ENCODE results near the gene DHX58.

DHX58 gene

DNA sequence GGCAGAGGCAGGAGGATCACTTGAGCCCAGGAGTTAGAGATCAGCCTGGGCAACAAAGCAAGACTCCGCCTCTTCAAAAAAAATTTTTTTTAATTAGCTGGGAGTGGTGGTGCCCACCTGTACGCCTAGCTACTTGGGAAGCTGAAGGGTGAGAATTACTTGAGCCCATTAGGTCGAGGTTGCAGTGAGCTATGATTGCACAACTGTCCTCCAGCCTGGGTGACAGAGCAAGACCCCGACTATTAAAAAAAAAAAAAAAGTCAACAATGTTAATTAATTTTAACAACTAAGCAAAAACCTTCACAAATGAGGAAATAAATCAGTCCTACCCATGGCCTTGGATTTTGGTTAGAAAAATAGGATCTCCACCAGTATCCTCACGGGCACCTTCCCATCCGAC is 5.4 kb downstream of the DHX58 start:
- Histone ChIP-seq H3K36me3 (ENCODE audit: insufficient read depth, low read length) (peaks cover 13% of the 10 kb centered on the region), H3K9ac (ENCODE audit: low read length) (no peak overlapping the region), H3K4me1 (ENCODE audit: insufficient read depth, low read length) (peaks cover 13% of the 10 kb centered on the region), H3K9me3 (ENCODE audit: low read length) (no peaks in the 10 kb centered on the region), H3K27ac (ENCODE audit: low read depth, low read length) (no peak overlapping the region), H3K4me3 (ENCODE audit: low read depth in 1 of 2, low read length in 2 of 2) (no peak overlapping the region), H3K27me3 (ENCODE audit: control insufficient read depth in 1 of 2, insufficient read depth in 2 of 2, low read length in 2 of 2) (no peaks in the 10 kb centered on the region)

DNA sequence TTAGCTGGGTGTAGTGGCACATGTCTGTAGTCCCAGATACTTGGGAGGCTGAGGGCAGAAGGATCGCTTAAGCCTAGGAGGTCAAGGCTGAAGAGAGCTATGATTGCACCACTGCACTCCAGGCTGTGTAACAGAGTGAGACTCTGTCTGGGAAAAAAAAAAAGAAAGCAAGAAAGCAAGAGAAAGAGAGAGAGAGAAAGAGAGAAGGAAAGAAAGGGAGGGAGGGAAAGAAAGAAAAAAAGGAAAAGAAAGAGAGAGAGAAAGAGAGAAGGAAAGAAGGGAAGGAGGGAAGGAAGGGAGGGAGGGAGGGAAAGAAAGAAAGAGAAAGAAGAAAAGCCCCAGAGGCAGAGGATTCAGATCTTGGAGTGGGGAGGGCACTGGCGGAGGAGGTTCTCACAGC is 6.5 kb downstream of the DHX58 start:
- Histone ChIP-seq H3K27me3 (ENCODE audit: control insufficient read depth in 1 of 2, insufficient read depth in 2 of 2, low read length in 2 of 2) (no peaks in the 10 kb centered on the region), H3K4me3 (ENCODE audit: low read depth in 1 of 2, low read length in 2 of 2) (no peak overlapping the region), H3K27ac (ENCODE audit: low read depth, low read length) (no peak overlapping the region), H3K9me3 (ENCODE audit: low read length) (no peaks in the 10 kb centered on the region), H3K9ac (ENCODE audit: low read length) (no peak overlapping the region), H3K36me3 (ENCODE audit: insufficient read depth, low read length) (peaks cover 13% of the 10 kb centered on the region), H3K4me1 (ENCODE audit: insufficient read depth, low read length) (peaks cover 3% of the 10 kb centered on the region)

DNA sequence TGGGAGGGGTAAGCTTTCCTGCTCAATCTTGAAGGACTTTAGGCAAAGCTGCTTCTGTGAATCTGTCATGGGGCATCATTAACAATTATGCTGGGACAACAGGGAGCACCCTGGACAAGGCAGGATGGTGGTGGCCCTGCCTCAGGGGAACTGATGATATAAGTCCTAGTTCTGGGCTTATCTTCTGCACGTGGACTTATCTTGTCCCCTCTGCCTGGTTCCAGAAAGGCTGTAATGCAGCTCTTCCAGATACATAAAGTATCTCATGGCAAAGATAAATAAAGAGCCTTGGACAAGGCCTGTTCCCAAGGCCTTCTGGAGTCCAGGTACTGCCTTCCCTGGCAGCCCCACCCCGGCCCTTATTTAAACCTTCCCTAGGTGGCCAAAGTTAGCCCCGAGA is 8.2 kb downstream of the DHX58 start:
- no peaks in the 10 kb centered on the region for H3K4me1 ChIP-seq (ENCODE audit: insufficient read depth, low read length)
- no peak overlapping the region for H3K4me3 ChIP-seq (ENCODE audit: low read depth in 1 of 2, low read length in 2 of 2)

DNA sequence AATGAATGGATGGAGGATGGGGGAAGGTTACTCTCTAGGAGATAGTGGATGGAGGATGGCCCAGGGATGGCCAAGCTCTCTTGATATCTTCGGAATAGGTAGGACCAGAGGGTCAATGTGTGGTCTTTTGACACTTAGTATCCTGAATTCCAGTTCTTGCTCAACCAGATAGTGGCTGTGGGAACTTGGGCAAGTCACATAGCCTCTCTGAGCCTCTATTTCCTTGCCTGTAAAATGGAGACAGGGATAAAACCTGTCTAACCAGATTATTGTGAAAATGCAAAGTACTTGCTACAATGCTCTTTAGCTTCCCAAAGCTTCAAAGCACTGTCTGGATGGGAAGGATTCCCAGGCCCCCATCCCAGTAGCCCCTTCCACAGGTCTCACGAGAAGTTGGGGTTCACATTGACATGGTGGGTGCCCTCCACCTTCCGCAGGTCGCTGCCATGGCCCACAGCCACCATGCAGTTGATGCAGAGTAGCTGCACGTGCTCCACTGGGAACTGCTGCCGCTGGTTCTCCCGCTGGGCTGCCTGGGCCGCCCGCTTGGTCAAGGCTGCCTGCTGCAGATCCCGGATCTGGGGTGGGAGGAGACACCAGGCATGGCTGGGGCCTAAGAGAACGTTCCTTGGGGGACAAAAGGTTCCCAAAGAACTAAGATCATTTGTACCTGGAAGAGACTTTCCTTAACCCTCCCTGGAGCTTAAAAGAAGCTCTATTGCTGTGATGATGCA is 9.1 kb downstream of the DHX58 start:
- H3K36me3 ChIP-seq (ENCODE audit: insufficient read depth, low read length) = peaks cover 6% of the 10 kb centered on the region
- no peak overlapping the region for H3K4me3 ChIP-seq (ENCODE audit: low read depth in 1 of 2, low read length in 2 of 2)
- no peaks in the 10 kb centered on the region for H3K9me3 ChIP-seq (ENCODE audit: low read length)
- H3K27ac ChIP-seq (ENCODE audit: low read depth, low read length) = no peak overlapping the region
- H3K9ac ChIP-seq (ENCODE audit: low read length) = no peak overlapping the region
- no peaks in the 10 kb centered on the region for H3K27me3 ChIP-seq (ENCODE audit: control insufficient read depth in 1 of 2, insufficient read depth in 2 of 2, low read length in 2 of 2)
- H3K4me1 ChIP-seq (ENCODE audit: insufficient read depth, low read length) = no peaks in the 10 kb centered on the region

More for the DNA sequence above, 8.2 kb downstream of the DHX58 start:
- Histone ChIP-seq H3K27me3 (ENCODE audit: control insufficient read depth in 1 of 2, insufficient read depth in 2 of 2, low read length in 2 of 2) (no peaks in the 10 kb centered on the region), H3K9me3 (ENCODE audit: low read length) (no peaks in the 10 kb centered on the region), H3K36me3 (ENCODE audit: insufficient read depth, low read length) (peaks cover 13% of the 10 kb centered on the region), H3K27ac (ENCODE audit: low read depth, low read length) (no peak overlapping the region), H3K9ac (ENCODE audit: low read length) (no peak overlapping the region)

DNA sequence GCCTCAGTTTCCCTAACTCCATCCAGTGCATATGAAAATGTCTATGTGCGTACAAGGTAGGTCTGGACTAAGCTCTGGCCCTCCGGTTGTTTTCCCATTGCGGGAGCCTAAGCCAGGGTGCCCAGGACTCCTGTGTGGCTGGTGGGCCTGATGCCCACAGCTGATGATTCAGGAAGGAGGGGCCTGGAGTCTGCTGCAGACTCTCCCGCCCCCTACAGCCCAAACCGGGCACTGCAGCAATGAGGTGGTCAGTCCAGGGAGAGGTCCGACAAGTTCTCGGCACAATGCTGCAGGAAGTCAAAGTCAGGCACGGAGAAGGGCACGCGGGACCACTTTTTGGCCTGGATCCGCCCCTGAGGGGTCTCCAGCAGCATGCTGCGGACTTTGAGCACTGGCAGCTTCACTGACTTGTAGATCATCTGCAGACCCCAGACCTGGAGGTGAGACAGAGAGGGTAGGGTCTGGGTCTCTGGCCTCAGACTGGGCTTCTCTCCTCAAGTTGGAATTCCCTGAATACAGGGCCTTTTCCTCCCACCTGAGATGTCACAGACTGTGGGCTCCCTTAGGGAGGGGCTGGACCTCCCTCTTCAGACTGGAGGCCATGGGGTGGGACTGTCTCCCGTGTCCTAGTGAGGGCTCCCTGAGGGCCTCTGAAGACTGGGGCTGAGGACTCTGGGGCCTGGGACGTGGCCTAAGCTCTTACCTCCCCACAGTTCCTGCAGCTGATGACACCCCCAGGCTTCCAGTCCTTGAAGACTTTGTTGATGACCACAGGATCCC is 10.8 kb downstream of the DHX58 start:
- Histone ChIP-seq H3K4me1 (ENCODE audit: insufficient read depth, low read length) (no peaks in the 10 kb centered on the region), H3K4me3 (ENCODE audit: low read depth in 1 of 2, low read length in 2 of 2) (no peak overlapping the region), H3K9me3 (ENCODE audit: low read length) (no peaks in the 10 kb centered on the region), H3K9ac (ENCODE audit: low read length) (no peak overlapping the region), H3K27ac (ENCODE audit: low read depth, low read length) (no peak overlapping the region), H3K27me3 (ENCODE audit: control insufficient read depth in 1 of 2, insufficient read depth in 2 of 2, low read length in 2 of 2) (peaks cover 15 to 16% of the 10 kb centered on the region in 2 donors), H3K36me3 (ENCODE audit: insufficient read depth, low read length) (peaks cover 6% of the 10 kb centered on the region)

DNA sequence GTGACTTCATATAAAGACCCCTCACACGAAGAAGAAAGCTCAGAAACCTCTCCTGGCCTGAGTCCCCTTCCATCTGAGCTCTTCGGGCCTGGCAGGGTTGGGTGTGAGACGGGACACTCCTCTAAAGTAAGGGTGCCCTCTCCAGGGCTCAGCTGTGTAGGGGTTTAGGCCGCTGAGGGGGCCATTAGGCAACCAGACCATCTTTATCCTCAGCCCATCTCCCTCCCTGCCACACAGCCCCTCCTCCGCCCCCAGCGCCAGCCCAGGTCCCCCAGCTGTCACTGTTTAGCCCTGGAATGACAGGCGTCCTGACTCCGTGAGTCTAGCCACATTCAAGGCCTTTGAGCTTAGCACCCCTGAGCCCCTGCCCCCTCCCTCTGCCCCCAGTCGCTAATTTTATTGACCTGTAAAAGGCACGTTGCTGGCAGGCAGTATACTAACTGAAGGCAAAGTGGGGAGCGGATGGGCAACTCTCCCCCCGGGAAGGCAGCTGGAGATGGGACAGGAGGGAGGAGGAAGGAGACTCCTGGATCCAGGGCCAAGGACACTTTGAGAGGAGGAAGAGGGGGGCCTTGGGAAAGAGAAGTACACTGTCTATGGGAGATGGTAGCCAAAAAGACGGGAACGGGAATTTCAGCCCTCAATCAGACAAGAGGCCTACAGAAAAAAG is 13.6 kb downstream of the DHX58 start:
- Histone ChIP-seq H3K27ac (ENCODE audit: low read depth, low read length) (no peak overlapping the region), H3K9ac (ENCODE audit: low read length) (no peak overlapping the region), H3K4me3 (ENCODE audit: low read depth in 1 of 2, low read length in 2 of 2) (no peak overlapping the region), H3K9me3 (ENCODE audit: low read length) (no peaks in the 10 kb centered on the region), H3K27me3 (ENCODE audit: control insufficient read depth in 1 of 2, insufficient read depth in 2 of 2, low read length in 2 of 2) (peaks cover 23 to 33% of the 10 kb centered on the region in 2 donors), H3K36me3 (ENCODE audit: insufficient read depth, low read length) (no peaks in the 10 kb centered on the region), H3K4me1 (ENCODE audit: insufficient read depth, low read length) (no peaks in the 10 kb centered on the region)

DNA sequence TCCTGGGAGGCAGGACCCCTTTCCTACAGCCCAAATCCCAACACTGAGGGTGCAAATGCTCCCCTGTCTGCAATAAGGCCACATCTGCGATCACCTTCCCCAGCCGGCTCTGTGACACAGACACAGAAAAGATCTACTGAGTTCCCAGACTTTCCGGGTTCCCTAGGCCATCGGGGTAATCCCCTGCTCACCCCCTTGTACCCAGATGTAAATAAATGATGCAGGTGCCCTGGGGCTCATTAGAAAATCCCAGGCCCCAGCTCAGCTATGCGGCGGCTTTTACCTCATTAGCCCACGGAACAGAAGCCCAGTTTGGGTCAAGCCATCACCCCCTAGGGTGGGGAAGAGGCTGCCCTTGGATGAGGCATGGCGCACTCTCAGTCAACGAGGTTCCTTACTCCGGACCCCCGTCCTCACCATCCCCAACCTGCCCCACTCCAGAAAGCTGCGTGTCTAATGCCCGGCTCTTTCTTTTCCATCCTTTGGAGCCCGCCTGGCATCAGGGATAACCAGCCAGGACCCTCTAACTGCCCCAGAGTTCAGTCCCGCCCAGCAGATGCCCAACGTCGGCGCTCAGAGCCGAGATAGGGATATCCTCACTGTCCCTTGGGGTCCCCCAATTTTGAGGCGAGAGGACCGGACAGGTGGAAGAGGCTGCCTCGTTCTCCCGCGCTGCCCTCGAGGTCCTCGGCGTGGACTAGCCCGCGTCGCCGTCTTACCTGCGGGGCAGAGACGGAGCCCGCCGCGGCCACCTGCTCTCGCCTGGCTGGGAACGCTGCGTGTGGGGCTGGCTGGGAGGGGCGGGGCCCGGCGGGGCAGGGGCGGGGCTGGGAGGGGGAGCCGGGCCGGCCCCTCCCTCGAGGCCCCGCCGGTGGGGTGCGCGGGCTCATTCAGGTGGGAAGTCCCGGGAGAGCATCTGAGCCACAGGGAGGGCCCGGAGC is 14.6 kb downstream of the DHX58 start, which contains the start of gene ZNF385C:
Gene ZNF385C, minus strand, starts transcription at position 783 of the 941 bp plus-strand sequence. CDS start 35,417 bp downstream, outside the sequence.
- no peak within 1 kb of the TSS for H3K27ac ChIP-seq (ENCODE audit: low read depth, low read length)
- no peaks in the 10 kb centered on the region for H3K9me3 ChIP-seq (ENCODE audit: low read length)
- no peaks in the 10 kb centered on the region for H3K4me1 ChIP-seq (ENCODE audit: insufficient read depth, low read length)
- H3K27me3 ChIP-seq (ENCODE audit: control insufficient read depth in 1 of 2, insufficient read depth in 2 of 2, low read length in 2 of 2) = peaks cover 23 to 33% of the 10 kb centered on the region in 2 donors
- H3K36me3 ChIP-seq (ENCODE audit: insufficient read depth, low read length) = no peaks in the 10 kb centered on the region
- no peak within 1 kb of the TSS for H3K9ac ChIP-seq (ENCODE audit: low read length)
- H3K4me3 ChIP-seq (ENCODE audit: low read depth in 1 of 2, low read length in 2 of 2) = no peak within 1 kb of the TSS

DNA sequence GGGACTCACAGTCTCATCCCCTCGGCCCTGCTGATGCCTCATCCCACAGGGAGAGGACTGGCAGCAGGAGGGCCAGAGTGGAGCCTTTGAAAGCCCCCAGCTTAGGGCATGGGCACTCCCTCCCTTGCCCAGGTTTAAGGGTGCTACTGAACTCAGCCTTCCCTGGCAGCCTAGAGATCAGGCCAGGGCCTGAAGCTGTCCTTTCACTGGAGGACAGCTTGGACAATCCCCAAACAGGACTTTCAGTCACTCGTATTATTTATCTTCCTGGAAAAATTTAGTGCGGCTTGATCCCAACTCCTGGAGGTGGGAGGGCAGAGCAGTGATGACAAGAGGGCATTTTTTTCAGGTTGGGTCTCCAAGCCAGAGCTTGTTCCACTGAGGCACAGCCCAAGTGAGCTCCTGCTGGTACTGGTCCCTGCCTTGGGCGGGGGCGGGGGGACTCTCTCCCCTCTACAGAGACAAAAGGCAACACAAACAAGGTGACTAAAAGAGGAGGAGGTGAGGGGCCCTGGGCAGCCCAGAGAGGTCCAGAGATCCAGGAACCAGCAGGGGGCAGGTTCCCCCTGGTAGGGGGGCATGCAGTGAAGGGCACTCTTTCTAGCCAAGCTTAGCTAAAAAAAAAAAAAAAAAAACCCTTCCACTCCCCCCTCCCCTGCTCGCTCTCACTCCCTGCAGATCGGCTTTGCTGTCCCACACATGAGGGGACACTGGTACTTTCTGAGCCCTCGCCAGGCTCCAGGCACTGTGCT is 16.0 kb downstream of the DHX58 start:
- Histone ChIP-seq H3K36me3 (ENCODE audit: insufficient read depth, low read length) (no peaks in the 10 kb centered on the region), H3K4me3 (ENCODE audit: low read depth in 1 of 2, low read length in 2 of 2) (no peak overlapping the region), H3K27ac (ENCODE audit: low read depth, low read length) (no peak overlapping the region), H3K4me1 (ENCODE audit: insufficient read depth, low read length) (no peaks in the 10 kb centered on the region), H3K9ac (ENCODE audit: low read length) (no peak overlapping the region), H3K9me3 (ENCODE audit: low read length) (no peaks in the 10 kb centered on the region), H3K27me3 (ENCODE audit: control insufficient read depth in 1 of 2, insufficient read depth in 2 of 2, low read length in 2 of 2) (peaks cover 23 to 33% of the 10 kb centered on the region in 2 donors)

DNA sequence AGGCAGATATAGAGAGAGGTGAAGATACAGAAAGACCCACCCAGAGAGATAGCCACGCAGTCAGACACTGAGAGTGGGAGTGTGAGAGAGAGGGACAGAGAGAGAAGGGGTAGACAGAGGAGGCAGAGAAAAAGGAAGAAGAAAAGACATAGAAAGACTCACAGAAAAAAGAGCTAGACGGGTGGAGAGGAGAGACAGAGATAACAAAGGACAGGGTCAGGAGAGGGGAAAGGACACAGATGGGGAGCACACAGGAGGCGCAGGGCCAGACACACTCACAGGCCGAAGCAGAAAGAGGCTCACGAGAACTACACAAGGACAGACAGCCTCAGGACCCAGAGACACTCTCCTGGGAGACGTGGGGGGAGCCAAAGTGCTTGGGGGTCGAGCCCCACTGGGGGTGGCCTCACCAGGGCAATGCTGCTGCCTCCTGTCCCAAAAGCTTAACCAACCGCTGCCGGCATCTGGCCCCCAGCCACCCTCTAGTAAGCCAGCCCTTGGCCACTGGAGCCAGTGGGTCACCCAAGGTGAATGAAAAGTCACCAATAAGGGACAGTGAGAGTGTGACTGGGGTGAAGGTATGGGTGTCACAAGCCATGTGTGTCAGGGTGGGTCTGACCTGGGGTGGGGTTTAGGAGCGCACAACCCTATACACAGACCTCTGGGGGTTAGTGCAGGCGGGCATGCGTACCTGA is 18.0 kb downstream of the DHX58 start:
- no peak overlapping the region for H3K27ac ChIP-seq (ENCODE audit: low read depth, low read length)
- no peaks in the 10 kb centered on the region for H3K4me1 ChIP-seq (ENCODE audit: insufficient read depth, low read length)
- peaks cover 23 to 33% of the 10 kb centered on the region in 2 donors for H3K27me3 ChIP-seq (ENCODE audit: control insufficient read depth in 1 of 2, insufficient read depth in 2 of 2, low read length in 2 of 2)
- no peaks in the 10 kb centered on the region for H3K9me3 ChIP-seq (ENCODE audit: low read length)
- no peaks in the 10 kb centered on the region for H3K36me3 ChIP-seq (ENCODE audit: insufficient read depth, low read length)
- no peak overlapping the region for H3K4me3 ChIP-seq (ENCODE audit: low read depth in 1 of 2, low read length in 2 of 2)
- H3K9ac ChIP-seq (ENCODE audit: low read length) = no peak overlapping the region

DNA sequence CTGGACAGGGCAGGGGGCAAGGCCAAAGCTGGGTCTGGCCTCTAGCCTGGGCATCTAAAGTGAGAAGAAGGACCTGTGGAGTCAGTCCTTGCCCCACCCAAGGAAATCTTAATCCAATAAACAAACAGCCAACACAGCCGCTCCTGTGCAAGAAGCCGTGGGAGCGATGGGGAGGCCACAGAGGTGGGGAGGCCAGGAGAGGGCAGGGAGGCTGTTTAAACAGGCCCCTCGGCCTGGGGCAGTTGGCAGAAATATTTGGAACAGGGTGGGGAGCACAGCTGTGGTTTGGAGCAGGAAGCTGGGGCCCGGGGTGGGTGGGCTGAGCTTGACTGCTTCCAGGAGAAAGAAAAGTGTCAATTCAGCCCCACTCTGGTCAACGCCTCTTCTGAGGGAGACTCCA is 19.6 kb downstream of the DHX58 start:
- Histone ChIP-seq H3K9me3 (ENCODE audit: low read length) (no peaks in the 10 kb centered on the region), H3K4me3 (ENCODE audit: low read depth in 1 of 2, low read length in 2 of 2) (no peak overlapping the region), H3K4me1 (ENCODE audit: insufficient read depth, low read length) (no peaks in the 10 kb centered on the region), H3K9ac (ENCODE audit: low read length) (no peak overlapping the region), H3K27me3 (ENCODE audit: control insufficient read depth in 1 of 2, insufficient read depth in 2 of 2, low read length in 2 of 2) (peaks cover 20 to 32% of the 10 kb centered on the region in 2 donors), H3K27ac (ENCODE audit: low read depth, low read length) (no peak overlapping the region), H3K36me3 (ENCODE audit: insufficient read depth, low read length) (no peaks in the 10 kb centered on the region)

Measured in muscle layer of colon (tissue), 2 donors.